HepG2 (cell line): ENCODE data around the gene EDEM3. TPM values are rescaled to one million over a fixed set of nuclear protein-coding genes. Genes with fewer than 3 reads are reported as not detected.

Experiments
- ATAC-seq: fragments of 200-7000 bp; cut with Tn5 transposase; 3 replicates; pipeline ENCODE4 v1.9.1; 2020; ENCODE audit warnings: mild to moderate bottlenecking, moderate library complexity
- BruUV-seq: library from RNA; stranded (reverse); fragments of 400-500 nt; replicated peaks from 2 replicates; lab custom pipeline; 2021; lab: Mats Ljungman, UMichigan
- CTCF ChIA-PET: fragments of 300-600 bp; formaldehyde crosslinking; extraction: SDS; loops from one replicate; lab custom pipeline; 2021; ENCODE audit warnings: low total read pairs, inconsistent platforms, low intra/inter-chr PET ratio; lab: Yijun Ruan, JAX
- POLR2A ChIA-PET: fragments of 350-600 bp; sonication (Branson Sonifier 250); formaldehyde crosslinking; loops from one replicate; lab custom pipeline; 2020; ENCODE audit warnings: antibody characterized with exemption, inconsistent platforms; lab: Yijun Ruan, JAX
- DNase-seq: peaks from one replicate; pipeline ENCODE4 v3.0.0-alpha.2; 2015; ENCODE audit warnings: low spot score
- FAIRE-seq: peaks from 3 replicates; lab custom pipeline; 2011; peaks lifted over from hg19 to GRCh38; lab: Jason Lieb, UNC
- H2AFZ ChIP-seq: one replicate; pipeline ENCODE4 v1.6.1; 2011; ENCODE audit warnings: low read length, inconsistent platforms
- H3K27ac ChIP-seq: fragments of 300-600 bp; 3 replicates; pipeline ENCODE4 v1.8.0; 2011; ENCODE audit warnings: mixed run types, mild to moderate bottlenecking, mixed read lengths, low read length, inconsistent platforms; ENCODE audit not compliant: insufficient read depth; ENCODE audit errors: extremely low read length
- H3K27me3 ChIP-seq, 2 experiments: fragments of 200-600 bp in 1 of 2; 2 replicates in 1 of 2; 3 replicates in 1 of 2; pipeline versions ENCODE4 v1.6.0 to v1.8.0; 2011; ENCODE audit warnings: low read length in 2 of 2, mild to moderate bottlenecking in 2 of 2, moderate library complexity in 2 of 2, inconsistent platforms in 1 of 2; ENCODE audit not compliant: insufficient read depth in 2 of 2, control insufficient read depth in 1 of 2
- H3K36me3 ChIP-seq, 2 experiments: fragments of 200-600 bp in 1 of 2; replicated peaks in 1 of 2; 2 replicates in 1 of 2; 3 replicates in 1 of 2; pipeline versions ENCODE4 v1.5.1 to v1.8.0; 2011; ENCODE audit warnings: low read length in 2 of 2, inconsistent platforms in 1 of 2; ENCODE audit not compliant: insufficient read depth in 2 of 2, control insufficient read depth in 1 of 2
- H3K4me1 ChIP-seq: 2 replicates; pipeline ENCODE4 v1.5.1; 2012; ENCODE audit warnings: low read length, inconsistent platforms; ENCODE audit not compliant: insufficient read depth
- H3K4me2 ChIP-seq: 2 replicates; pipeline ENCODE4 v1.6.0; 2011; ENCODE audit warnings: low read depth, low read length, inconsistent platforms
- H3K4me3 ChIP-seq, 3 experiments: fragments of 200-600 bp in 1 of 3; sonication (generic), shearing (Covaris generic) in 1 of 3; replicated peaks in 1 of 3; 2 replicates each; pipeline ENCODE4 v1.5.1; 2011 to 2016; ENCODE audit warnings: low read length in 3 of 3, inconsistent platforms in 2 of 3, low read depth in 2 of 3, mild to moderate bottlenecking in 2 of 3, control low read depth in 1 of 3, mixed read lengths in 1 of 3; ENCODE audit not compliant: insufficient read depth in 1 of 3
- H3K79me2 ChIP-seq: one replicate; pipeline ENCODE4 v1.6.1; 2011; ENCODE audit warnings: low read length, inconsistent platforms; ENCODE audit not compliant: insufficient read depth
- H3K9ac ChIP-seq: 2 replicates; pipeline ENCODE4 v1.6.0; 2011; ENCODE audit warnings: mild to moderate bottlenecking, low read depth, low read length, inconsistent platforms; ENCODE audit not compliant: insufficient read depth
- H3K9me3 ChIP-seq: 2 replicates; pipeline ENCODE4 v1.5.1; 2012; ENCODE audit warnings: mild to moderate bottlenecking, low read length
- H4K20me1 ChIP-seq: 2 replicates; pipeline ENCODE4 v1.6.0; 2011; ENCODE audit warnings: inconsistent platforms, mild to moderate bottlenecking, low read length, moderate library complexity; ENCODE audit not compliant: insufficient read depth
- ARID2 ChIP-seq: sonication (generic); formaldehyde crosslinking; IDR thresholded peaks from 2 replicates; pipeline ENCODE4 v1.8.1; 2022; ENCODE audit warnings: mild to moderate bottlenecking, missing genetic modification reagents, borderline replicate concordance
- CBX1 ChIP-seq: IDR thresholded peaks from one replicate; pipeline ENCODE4 v1.6.1; 2016; ENCODE audit warnings: antibody characterized with exemption, low read depth
- CBX5 ChIP-seq: sonication (generic); formaldehyde crosslinking; IDR thresholded peaks from 2 replicates; pipeline ENCODE4 v1.4.0; 2020; ENCODE audit warnings: missing genetic modification reagents, borderline replicate concordance
- ELK4 ChIP-seq: sonication (generic); formaldehyde crosslinking; IDR thresholded peaks from 2 replicates; pipeline ENCODE4 v1.9.0; 2021; ENCODE audit warnings: missing genetic modification reagents, borderline replicate concordance
- JDP2 ChIP-seq: sonication (generic); formaldehyde crosslinking; IDR thresholded peaks from 2 replicates; pipeline ENCODE4 v1.8.1; 2022; ENCODE audit warnings: missing genetic modification reagents, borderline replicate concordance
- KAT7 ChIP-seq: IDR thresholded peaks from 2 replicates; pipeline ENCODE4 v1.6.1; 2018; ENCODE audit warnings: borderline replicate concordance, missing compliant biosample characterization
- MAFK ChIP-seq, 2 experiments: IDR thresholded peaks in 1 of 2; conservative IDR thresholded peaks in 1 of 2; 2 replicates each; pipeline ENCODE4 v1.6.1; 2011; ENCODE audit warnings: improper control_type of control experiment in 2 of 2, low read length in 2 of 2
- PATZ1 ChIP-seq: sonication (generic); formaldehyde crosslinking; IDR thresholded peaks from 2 replicates; pipeline ENCODE4 v1.4.0; 2020; ENCODE audit warnings: missing genetic modification reagents
- PREB ChIP-seq: sonication (generic); formaldehyde crosslinking; IDR thresholded peaks from 2 replicates; pipeline ENCODE4 v1.4.0; 2020; ENCODE audit warnings: missing genetic modification reagents
- SRSF4 ChIP-seq: fragments of 200-400 bp; formaldehyde crosslinking; IDR thresholded peaks from one replicate; pipeline ENCODE4 v1.6.1; 2018; ENCODE audit warnings: mild to moderate bottlenecking, low read depth, low read length, moderate library complexity; ENCODE audit not compliant: poor library complexity, severe bottlenecking
- ZNF30 ChIP-seq: sonication (generic); formaldehyde crosslinking; IDR thresholded peaks from 2 replicates; pipeline ENCODE4 v1.5.0; 2020; ENCODE audit warnings: mild to moderate bottlenecking, missing genetic modification reagents
- ZNF546 ChIP-seq: sonication (generic); formaldehyde crosslinking; conservative IDR thresholded peaks from 2 replicates; pipeline ENCODE4 v1.8.1; 2023; ENCODE audit warnings: mild to moderate bottlenecking, missing genetic modification reagents
- WGBS: methylation state at CpG from one replicate; pipeline ENCODE4 v1.1.6; 2017; ENCODE audit warnings: low lambda C conversion rate; 5-methylcytosine and 5-hydroxymethylcytosine counted together
- in situ Hi-C: cut with HindIII; loops from 2 replicates; pipeline ENCODE4 v1.10.0; 2017; ENCODE audit warnings: low pct_unique_long_range_greater_than_20kb; ENCODE audit not compliant: extremely low pct_ligation_motif_present
- intact Hi-C: fragments of 100-400 bp; cut with micrococcal nuclease; formaldehyde crosslinking; loops from one replicate; pipeline ENCODE4 v1.10.0; 2022; ENCODE audit not compliant: unreplicated experiment
- polyA plus RNA-seq, 8 experiments: library from polyadenylated mRNA; depleted of rRNA in 3 of 8; stranded (reverse) in 7 of 8; unstranded in 1 of 8; fragments of >200 nt; fragmentation: Illumina TruSeq in 4 of 8; extraction: Trizol in 4 of 8; gene quantifications; 2 replicates each; pipeline versions ENCODE4 v1.2.1 to v1.2.3, GENCODE V29; 2011 to 2016; ENCODE audit warnings: low read depth in 4 of 8, missing spikeins in 1 of 8, mixed read lengths in 1 of 8; ENCODE audit not compliant: insufficient read depth in 1 of 8
- total RNA-seq, 5 experiments: library from RNA; depleted of rRNA; stranded (reverse); fragments of >200 nt; fragmentation: Illumina TruSeq; extraction: Trizol; gene quantifications; 2 replicates each; pipeline ENCODE4 v1.2.3, GENCODE V29; 2016; ENCODE audit warnings: low read depth in 1 of 5

The EDEM3 gene
- total and polyA plus RNA-seq, 2 of the 13 experiments (the other 11 are each of a cell fraction or from before 2014, with no cell fraction given): 13.1 to 18.2 TPM

- Histone ChIP-seq H3K4me3 (no peak overlapping the region), H3K9ac (no peak overlapping the region), H4K20me1 (no peaks in the 10 kb centered on the region), H3K27me3 (no peaks in the 10 kb centered on the region), H3K36me3 (peaks cover 0 to 32% of the 10 kb centered on the region in 2 experiments; a peak in 2 of 5 replicates), H3K4me1 (no peaks in the 10 kb centered on the region), H3K79me2 (no peaks in the 10 kb centered on the region), H3K27ac (no peak overlapping the region), H3K9me3 (no peaks in the 10 kb centered on the region), H3K4me2 (no peak overlapping the region), H2AFZ (no peak overlapping the region)
- TF ChIP-seq CBX5 (CRISPR knock-in tag) (no peak), ZNF30 (CRISPR knock-in tag) (no peak), KAT7 (CRISPR knock-in tag) (no peak), PATZ1 (CRISPR knock-in tag) (no peak)
- ATAC-seq (no peak), FAIRE-seq (no peak), DNase-seq (no peak)
- ChIA-PET CTCF (no interaction called here), POLR2A (no interaction called here)
- WGBS: 93% methylated on average over 2 of the region's 2 CpGs
- intact Hi-C loops: no loop called here
- in situ Hi-C loops: no loop called here
- no TSS peak for BruUV-seq
Measured at GRCh38 chr1:184716158-184716557, 38.5 kb downstream of the EDEM3 start.

DNA sequence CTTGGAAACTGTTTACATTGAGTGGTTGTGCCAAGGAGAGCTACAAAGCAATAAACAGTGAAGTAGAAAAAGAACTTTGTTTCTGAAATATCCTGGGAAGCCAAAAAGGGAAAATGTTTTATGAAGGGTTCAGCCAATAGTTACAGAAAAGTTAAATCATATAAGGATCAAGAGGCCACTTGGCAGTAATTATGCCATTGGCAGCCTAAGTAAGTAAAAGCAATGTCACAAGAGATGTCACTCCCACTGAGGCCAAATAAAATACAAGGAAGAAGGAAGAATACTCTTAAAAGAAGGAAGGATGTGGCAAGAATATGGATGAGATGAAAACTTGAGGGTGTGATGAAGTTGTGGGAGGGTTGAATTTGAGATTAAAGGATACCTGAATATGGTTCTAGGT lies 45.2 kb downstream of the EDEM3 start:
- no peak overlapping the region for H2AFZ ChIP-seq
- no peaks in the 10 kb centered on the region for H3K27me3 ChIP-seq
- intact Hi-C loops: no loop called here
- H3K9me3 ChIP-seq: no peaks in the 10 kb centered on the region
- H3K27ac ChIP-seq: no peak overlapping the region
- FAIRE-seq: no peak
- BruUV-seq: no TSS peak
- in situ Hi-C loops: no loop called here
- H3K79me2 ChIP-seq: no peaks in the 10 kb centered on the region
- no peak for DNase-seq
- H3K4me3 ChIP-seq: no peak overlapping the region
- peaks cover 4 to 32% of the 10 kb centered on the region in 2 experiments; a peak in 4 of 5 replicates for H3K36me3 ChIP-seq
- no peak overlapping the region for H3K4me2 ChIP-seq
- POLR2A ChIA-PET: no interaction called here
- no peak for ATAC-seq
- no peaks in the 10 kb centered on the region for H4K20me1 ChIP-seq
- no peak for TF ChIP-seq ARID2 (CRISPR knock-in tag)
- TF ChIP-seq CBX1: no peak
- TF ChIP-seq ZNF546 (CRISPR knock-in tag): no peak
- no peak for TF ChIP-seq ELK4 (CRISPR knock-in tag)
- no peak for TF ChIP-seq PREB
- TF ChIP-seq MAFK (conservative IDR thresholded peaks at IDR 0.05 in 1 of 2, IDR thresholded peaks at IDR 0.05 in 1 of 2; ENCODE audit: low read length in 2 of 2): no peak
- no peak for TF ChIP-seq SRSF4
- TF ChIP-seq JDP2 (CRISPR knock-in tag): no peak
- CTCF ChIA-PET: no interaction called here
- H3K9ac ChIP-seq: no peak overlapping the region
- H3K4me1 ChIP-seq: no peaks in the 10 kb centered on the region
